Superior temporal gyrus (tissue), 1 donor: ENCODE measurements around the gene TM9SF4.
A peak's percentile ranks its signal among the peaks of the same experiment; 100 is the strongest.
"Not testable (repeated sequence)": the region's sequence is repeated elsewhere in the genome, so short reads cannot be mapped to it uniquely, and the experiment has no call there.

Source experiments
- DNase-seq: peaks from one replicate; pipeline ENCODE4 v3.0.0-alpha.2; 2016; ENCODE audit errors: extremely low spot score

The TM9SF4 gene

GRCh38 chr20:32089637-32090362 lies 19.7 kb upstream of the TM9SF4 start:
- DNase-seq, result no peak

GRCh38 chr20:32091888-32092346 lies 17.6 kb upstream of the TM9SF4 start:
- DNase-seq, result peak; percentile 86

GRCh38 chr20:32098786-32099185 lies 10.7 kb upstream of the TM9SF4 start:
- no peak for DNase-seq

GRCh38 chr20:32108814-32109391 lies 611 bp upstream of the TM9SF4 start:
- DNase-seq, result no peak

GRCh38 chr20:32110173-32110704 lies 725 bp downstream of the TM9SF4 start:
- no peak for DNase-seq

- no peak for DNase-seq
These were observed 1.2 kb downstream of the TM9SF4 start for GRCh38 chr20:32110727-32111126.

- DNase-seq, result no peak
These were observed 1.7 kb downstream of the TM9SF4 start for GRCh38 chr20:32111156-32111686.

- no peak for DNase-seq
These were observed 2.2 kb downstream of the TM9SF4 start for GRCh38 chr20:32111753-32112152.

- DNase-seq, result no peak
These were observed 3.3 kb downstream of the TM9SF4 start for GRCh38 chr20:32112841-32113240.

GRCh38 chr20:32113591-32114260 lies 4.2 kb downstream of the TM9SF4 start:
- DNase-seq, result no peak

- DNase-seq, result no peak
These were observed 4.9 kb downstream of the TM9SF4 start for GRCh38 chr20:32114305-32114960.

GRCh38 chr20:32115211-32115767 lies 5.8 kb downstream of the TM9SF4 start:
- DNase-seq, result no peak

- DNase-seq, result no peak
These were observed 6.6 kb downstream of the TM9SF4 start for GRCh38 chr20:32116079-32116521.

- not testable (repeated sequence) for DNase-seq
These were observed 7.3 kb downstream of the TM9SF4 start for GRCh38 chr20:32116796-32117195.

- DNase-seq, result not testable (repeated sequence)
These were observed 8.9 kb downstream of the TM9SF4 start for GRCh38 chr20:32118427-32118826.

- DNase-seq, result no peak
These were observed 10.2 kb downstream of the TM9SF4 start for GRCh38 chr20:32119734-32120133.

- not testable (repeated sequence) for DNase-seq
These were observed 12.4 kb downstream of the TM9SF4 start for GRCh38 chr20:32121908-32122307.

GRCh38 chr20:32123088-32123487 lies 13.6 kb downstream of the TM9SF4 start:
- DNase-seq, result no peak

- no peak for DNase-seq
These were observed 15.5 kb downstream of the TM9SF4 start for GRCh38 chr20:32124916-32125454.

GRCh38 chr20:32125506-32125905 lies 16.0 kb downstream of the TM9SF4 start:
- DNase-seq, result no peak

GRCh38 chr20:32126919-32127318 lies 17.4 kb downstream of the TM9SF4 start:
- no peak for DNase-seq
